PC-9 (cell line): ENCODE results near the gene GLO1. TPM values are rescaled to one million over a fixed set of nuclear protein-coding genes. Genes with fewer than 3 reads are reported as not detected.
A peak's percentile ranks its signal among the peaks of the same experiment; 100 is the strongest.

Experiments used
- BruUV-seq: library from RNA; stranded (reverse); fragments of 400-500 nt; replicated peaks from 2 replicates; lab custom pipeline; 2021; lab: Mats Ljungman, UMichigan
- CTCF ChIA-PET: fragments of 300-600 bp; sonication (Branson Sonifier 250); formaldehyde crosslinking; loops from one replicate; lab custom pipeline; 2022; ENCODE audit warnings: antibody characterized with exemption; lab: Charles Lee
- POLR2A ChIA-PET: fragments of 300-600 bp; sonication (Branson Sonifier 250); formaldehyde crosslinking; loops from one replicate; lab custom pipeline; 2022; ENCODE audit warnings: antibody characterized with exemption; ENCODE audit not compliant: unreplicated experiment; lab: Charles Lee
- DNase-seq, 2 experiments: peaks; one replicate each; pipeline versions ENCODE4 v3.0.0 to v3.0.0-alpha.2; 2015 to 2022; ENCODE audit warnings: mixed read lengths in 1 of 2
- H2AFZ ChIP-seq: fragments of 200-600 bp; sonication (generic); 2 replicates; pipeline ENCODE4 v1.8.1; 2017; ENCODE audit warnings: antibody characterized with exemption
- H3F3A ChIP-seq: fragments of 200-600 bp; sonication (generic); 2 replicates; pipeline ENCODE4 v1.8.1; 2017; ENCODE audit warnings: antibody characterized with exemption, mild to moderate bottlenecking, low read depth; ENCODE audit not compliant: insufficient read depth
- H3K27ac ChIP-seq: fragments of 200-600 bp; sonication (generic); 2 replicates; pipeline ENCODE4 v1.6.1; 2016; ENCODE audit warnings: mixed run types
- H3K27me3 ChIP-seq: fragments of 200-600 bp; sonication (generic); 2 replicates; pipeline ENCODE4 v1.6.1; 2016; ENCODE audit warnings: low read depth, mixed run types; ENCODE audit not compliant: insufficient read depth
- H3K36me3 ChIP-seq: fragments of 200-600 bp; sonication (generic); 2 replicates; pipeline ENCODE4 v1.6.1; 2016; ENCODE audit warnings: low read depth, mixed run types
- H3K4me1 ChIP-seq: fragments of 200-600 bp; sonication (generic); replicated peaks from 2 replicates; pipeline ENCODE4 v1.6.1; 2016; ENCODE audit warnings: mixed run types; ENCODE audit not compliant: insufficient read depth
- H3K4me2 ChIP-seq: fragments of 200-600 bp; sonication (generic); 2 replicates; pipeline ENCODE4 v1.6.1; 2017; ENCODE audit warnings: mixed run types
- H3K4me3 ChIP-seq: fragments of 200-600 bp; sonication (generic); 2 replicates; pipeline ENCODE4 v1.6.1; 2016; ENCODE audit warnings: mixed run types
- H3K79me2 ChIP-seq: fragments of 200-600 bp; sonication (generic); 2 replicates; pipeline ENCODE4 v1.6.1; 2017; ENCODE audit warnings: low read depth, mixed run types
- H3K9me2 ChIP-seq: fragments of 200-600 bp; sonication (generic); 2 replicates; pipeline ENCODE4 v1.8.1; 2017; ENCODE audit warnings: mild to moderate bottlenecking; ENCODE audit not compliant: insufficient read depth
- H3K9me3 ChIP-seq: fragments of 200-600 bp; sonication (generic); 2 replicates; pipeline ENCODE4 v1.8.1; 2016; ENCODE audit warnings: low read depth; ENCODE audit not compliant: insufficient read depth
- H4K20me1 ChIP-seq: fragments of 200-600 bp; sonication (generic); 2 replicates; pipeline ENCODE4 v1.8.1; 2017; ENCODE audit not compliant: insufficient read depth
- EZH2 ChIP-seq: fragments of 200-600 bp; sonication (generic); IDR thresholded peaks from 2 replicates; pipeline ENCODE4 v1.8.0; 2017; ENCODE audit warnings: antibody characterized with exemption, low read depth
- intact Hi-C: fragments of 100-400 bp; cut with micrococcal nuclease; formaldehyde crosslinking; loops from one replicate; pipeline ENCODE4 v1.10.0; 2022; ENCODE audit not compliant: unreplicated experiment
- total RNA-seq: library from RNA; stranded (reverse); gene quantifications from 2 replicates; pipeline ENCODE4 v1.2.3, GENCODE V29; 2021
- TF ChIP-seq, protein P1 (sequence below): fragments of 200-600 bp; sonication (generic); conservative IDR thresholded peaks from 2 replicates; pipeline ENCODE4 v1.6.1; 2017; ENCODE audit warnings: mixed run types, antibody characterized with exemption, mild to moderate bottlenecking, moderate library complexity

The GLO1 gene
- total RNA-seq, 1 experiment from 2014 or later, result 118 TPM

GRCh38 chr6:38716825-38717224 lies 13.9 kb upstream of the GLO1 start:
- no TSS peak for BruUV-seq

GRCh38 chr6:38715016-38715689 lies 12.2 kb upstream of the GLO1 start, which contains the start of gene DNAH8:
Gene DNAH8 (plus strand): TSS chr6:38715311. CDS start chr6:38722810, 7,499 bp downstream.
- intact Hi-C loops, result no loop called here
- no peak within 1 kb of the TSS for H3K27ac ChIP-seq
- no peaks in the 10 kb centered on the region for H4K20me1 ChIP-seq
- H3F3A ChIP-seq, result 0 out of 2 replicates have a peak, but pooled peaks cover 4% of the 10 kb centered on the region
- no peak within 1 kb of the TSS for H2AFZ ChIP-seq
- H3K4me1 ChIP-seq, result no peaks in the 10 kb centered on the region
- H3K9me3 ChIP-seq, result no peaks in the 10 kb centered on the region; the same call in 1 of the 2 replicates
- no TSS peak for BruUV-seq
- H3K27me3 ChIP-seq, result no peaks in the 10 kb centered on the region
- POLR2A ChIA-PET, result interaction anchor here (0.5 kb wide), 1 partner anchor 14 kb away, joined by 8 read pairs; no protein-coding TSS in a partner anchor
- CTCF ChIA-PET, result no interaction called here
- no peaks in the 10 kb centered on the region for H3K36me3 ChIP-seq
- TF ChIP-seq, protein P1, sequence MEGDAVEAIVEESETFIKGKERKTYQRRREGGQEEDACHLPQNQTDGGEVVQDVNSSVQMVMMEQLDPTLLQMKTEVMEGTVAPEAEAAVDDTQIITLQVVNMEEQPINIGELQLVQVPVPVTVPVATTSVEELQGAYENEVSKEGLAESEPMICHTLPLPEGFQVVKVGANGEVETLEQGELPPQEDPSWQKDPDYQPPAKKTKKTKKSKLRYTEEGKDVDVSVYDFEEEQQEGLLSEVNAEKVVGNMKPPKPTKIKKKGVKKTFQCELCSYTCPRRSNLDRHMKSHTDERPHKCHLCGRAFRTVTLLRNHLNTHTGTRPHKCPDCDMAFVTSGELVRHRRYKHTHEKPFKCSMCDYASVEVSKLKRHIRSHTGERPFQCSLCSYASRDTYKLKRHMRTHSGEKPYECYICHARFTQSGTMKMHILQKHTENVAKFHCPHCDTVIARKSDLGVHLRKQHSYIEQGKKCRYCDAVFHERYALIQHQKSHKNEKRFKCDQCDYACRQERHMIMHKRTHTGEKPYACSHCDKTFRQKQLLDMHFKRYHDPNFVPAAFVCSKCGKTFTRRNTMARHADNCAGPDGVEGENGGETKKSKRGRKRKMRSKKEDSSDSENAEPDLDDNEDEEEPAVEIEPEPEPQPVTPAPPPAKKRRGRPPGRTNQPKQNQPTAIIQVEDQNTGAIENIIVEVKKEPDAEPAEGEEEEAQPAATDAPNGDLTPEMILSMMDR, result no peak
- no peak for TF ChIP-seq EZH2
- no peaks in the 10 kb centered on the region for H3K79me2 ChIP-seq
- no peak within 1 kb of the TSS for H3K4me2 ChIP-seq
- no peak for DNase-seq
- no peaks in the 10 kb centered on the region for H3K9me2 ChIP-seq
- H3K4me3 ChIP-seq, result no peak within 1 kb of the TSS

More at GRCh38 chr6:38716825-38717224, 13.9 kb upstream of the GLO1 start:
- H3K27ac ChIP-seq, result no peak overlapping the region
- no peak overlapping the region for H3K4me2 ChIP-seq
- no peaks in the 10 kb centered on the region for H3K79me2 ChIP-seq
- ChIA-PET POLR2A (no interaction called here), CTCF (interaction anchor here (0.6 kb wide), 1 partner anchor 12 kb away, joined by 3 read pairs; no protein-coding TSS in a partner anchor)
- H3K36me3 ChIP-seq, result no peaks in the 10 kb centered on the region
- TF ChIP-seq EZH2, result no peak
- TF ChIP-seq, protein P1, result no peak
- H3K27me3 ChIP-seq, result no peaks in the 10 kb centered on the region
- H3K4me3 ChIP-seq, result no peak overlapping the region
- H4K20me1 ChIP-seq, result no peaks in the 10 kb centered on the region
- no peak for DNase-seq
- H3F3A ChIP-seq, result 0 out of 2 replicates have a peak, but pooled peaks cover 4% of the 10 kb centered on the region
- H3K4me1 ChIP-seq, result no peaks in the 10 kb centered on the region
- no peaks in the 10 kb centered on the region for H3K9me3 ChIP-seq
- no peak overlapping the region for H2AFZ ChIP-seq
- H3K9me2 ChIP-seq, result no peaks in the 10 kb centered on the region
- intact Hi-C loops, result no loop called here

DNA sequence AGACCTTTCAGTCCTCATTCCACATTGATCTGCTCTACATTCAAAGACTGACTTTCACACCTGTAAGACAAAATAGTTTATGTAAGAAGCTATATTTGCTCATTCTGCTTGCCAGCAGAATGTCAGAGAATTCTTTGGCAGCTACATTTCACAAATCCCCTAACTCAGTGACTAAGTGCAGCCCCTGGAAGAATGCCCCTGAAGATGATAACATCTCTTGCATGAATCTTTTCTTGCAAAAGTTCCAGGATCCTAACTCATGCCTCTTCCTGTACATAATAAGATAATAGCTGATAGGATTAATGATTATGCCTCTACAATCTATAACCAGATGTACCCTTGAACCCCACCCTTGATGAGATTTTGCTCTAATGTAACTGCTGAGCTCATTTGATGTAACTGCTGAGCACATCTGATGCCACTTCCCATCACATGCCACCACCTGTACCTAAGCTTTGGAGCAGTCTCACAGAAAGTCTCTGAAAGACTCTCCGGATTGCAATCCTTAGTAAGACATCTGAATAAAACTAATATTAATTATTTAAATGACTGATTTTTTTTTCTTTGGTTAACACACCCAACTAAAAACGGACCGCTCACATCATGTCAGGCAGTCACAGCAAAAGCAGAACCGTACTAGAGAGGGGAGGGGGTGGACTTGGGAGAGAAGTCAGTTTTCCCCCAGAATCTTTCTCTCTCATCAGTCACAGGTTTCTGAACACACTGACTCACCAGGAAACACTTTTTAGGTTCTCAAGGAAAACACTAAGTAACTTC lies 11.5 kb upstream of the GLO1 start:
- CTCF ChIA-PET, result no interaction called here
- intact Hi-C loops, result no loop called here
- POLR2A ChIA-PET, result interaction anchor here (0.5 to 0.7 kb wide), 2 partner anchors 15 to 33 kb away, joined by 8 to 15 read pairs; no protein-coding TSS in a partner anchor
- Histone ChIP-seq H3K79me2 (no peaks in the 10 kb centered on the region), H4K20me1 (no peaks in the 10 kb centered on the region), H3K9me3 (no peaks in the 10 kb centered on the region; the same call in 1 of the 2 replicates), H3K9me2 (no peaks in the 10 kb centered on the region), H3K36me3 (no peaks in the 10 kb centered on the region), H2AFZ (no peak overlapping the region), H3F3A (0 out of 2 replicates have a peak, but pooled peaks cover 4% of the 10 kb centered on the region), H3K27ac (no peak overlapping the region), H3K27me3 (no peaks in the 10 kb centered on the region), H3K4me2 (0 out of 2 replicates have a peak overlapping the region, but pooled peaks have one; percentile 13), H3K4me1 (peaks cover 7% of the 10 kb centered on the region; the same call in 1 of the 2 replicates), H3K4me3 (no peak overlapping the region)
- DNase-seq, result no peak
- TF ChIP-seq, protein P1, result no peak
- no peak for TF ChIP-seq EZH2
- no TSS peak for BruUV-seq
